GM12891 (cell line): ENCODE results near the gene ETFBKMT.

Source experiments
- POLR2A ChIP-seq: IDR thresholded peaks from 2 replicates; pipeline ENCODE4 v1.6.1; 2011; ENCODE audit warnings: low read depth, low read length, control low read depth
- POLR2AphosphoS5 ChIP-seq: IDR thresholded peaks from 2 replicates; pipeline ENCODE4 v1.6.1; 2011; ENCODE audit warnings: low read depth, low read length, control low read depth
- SPI1 ChIP-seq: IDR thresholded peaks from 2 replicates; pipeline ENCODE4 v1.6.1; 2011; ENCODE audit warnings: low read depth, low read length, control low read depth

DNA sequence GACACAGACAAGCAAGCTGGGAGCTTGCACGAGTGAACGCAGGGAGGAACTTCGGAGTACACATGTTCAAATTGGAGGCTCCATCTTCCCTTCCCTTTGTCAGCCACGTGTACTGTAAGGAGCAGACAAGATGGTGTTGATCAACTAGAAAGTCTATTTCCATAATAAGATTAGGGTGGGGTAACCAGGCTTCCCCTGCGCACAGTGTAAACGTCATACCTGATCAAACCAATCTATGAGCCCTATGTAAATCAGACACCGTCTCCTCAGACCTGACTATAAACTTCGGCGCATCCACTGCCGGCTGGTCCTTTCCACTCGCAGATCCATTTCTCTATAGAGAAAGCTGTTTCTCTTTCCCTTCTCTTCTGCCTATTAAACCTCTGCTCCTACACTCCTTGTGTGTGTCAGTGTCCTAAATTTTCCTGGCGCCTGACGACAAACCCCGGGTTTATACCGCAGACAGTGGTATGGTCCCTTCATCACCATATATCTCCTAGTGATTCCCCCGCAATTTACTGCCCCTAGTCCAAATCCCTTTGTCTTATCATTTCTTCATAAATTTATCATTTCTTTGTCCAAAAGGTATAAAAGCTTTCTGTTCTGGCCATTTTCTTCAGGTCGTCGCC lies 7.5 kb upstream of the ETFBKMT start:
- TF ChIP-seq POLR2A (no peak), SPI1 (no peak), POLR2AphosphoS5 (no peak)
